Ovary (tissue), 9 donors: Measurements from ENCODE around the gene DNAH3. TPM values are rescaled to one million over a fixed set of nuclear protein-coding genes. Genes with fewer than 3 reads are reported as not detected.

ENCODE experiments used
- DNase-seq, 5 donors: peaks; one replicate each; pipeline ENCODE4 v3.0.0-alpha.2; 2019 to 2020
- H3K27ac ChIP-seq, 2 donors: fragments of 200-600 bp; one replicate each; pipeline versions ENCODE4 v1.5.1 to v1.8.0; 2019 to 2022
- H3K27me3 ChIP-seq: fragments of 200-600 bp; one replicate; pipeline ENCODE4 v1.8.0; 2022
- H3K36me3 ChIP-seq: fragments of 200-600 bp; sonication (generic); one replicate; pipeline ENCODE4 v1.5.1; 2019
- H3K4me1 ChIP-seq: one replicate; pipeline ENCODE4 v1.8.1; 2013; ENCODE audit warnings: mild to moderate bottlenecking, moderate library complexity; ENCODE audit not compliant: insufficient read depth
- H3K4me3 ChIP-seq: fragments of 200-600 bp; sonication (generic); one replicate; pipeline ENCODE4 v1.5.1; 2017
- H3K9me3 ChIP-seq, 2 donors: fragments of 200-600 bp in 1 of 2; sonication (generic) in 1 of 2; one replicate each; pipeline versions ENCODE4 v1.5.1 to v1.8.1; 2013 to 2019; ENCODE audit warnings: mild to moderate bottlenecking in 1 of 2, moderate library complexity in 1 of 2
- EP300 ChIP-seq: sonication (generic); formaldehyde crosslinking; IDR thresholded peaks from one replicate; pipeline ENCODE4 v1.6.1; 2017; ENCODE audit warnings: antibody characterized with exemption
- POLR2A ChIP-seq: fragments of 450-650 bp; IDR thresholded peaks from one replicate; pipeline ENCODE4 v1.6.1; 2017; ENCODE audit warnings: antibody characterized with exemption, mild to moderate bottlenecking, moderate library complexity
- WGBS, 3 donors: extraction: QIAGEN DNeasy Blood & Tissue Kit in 1 of 3; methylation state at CpG; one replicate each; pipeline versions ENCODE4 v1.1.5 to v1.1.7; 2013 to 2017; 5-methylcytosine and 5-hydroxymethylcytosine counted together
- intact Hi-C, 4 donors: fragments of 100-400 bp; cut with DNase I; formaldehyde crosslinking; loops; one replicate each; pipeline versions ENCODE4 v1.11.0 to v1.15.1; 2022 to 2023
- polyA plus RNA-seq, 2 donors: library from polyadenylated mRNA; stranded (reverse); fragments of 200-250 nt in 1 of 2; fragments of 350-450 nt in 1 of 2; fragmentation: Illumina TruSeq in 1 of 2; extraction: RNeasy Lipid Tissue Mini Kit (QIAGEN cat#74804) in 1 of 2; gene quantifications; one replicate each; pipeline ENCODE4 v1.2.3, GENCODE V29; 2013 to 2014
- total RNA-seq, 7 donors: library from RNA; depleted of rRNA in 2 of 7; stranded (reverse); fragments of >200 nt in 2 of 7; fragmentation: NEBNext Ultra II Directional in 3 of 7; extraction: Animal tissue kit (Norgen Biotek cat#: 25700) in 3 of 7; gene quantifications; one replicate each; pipeline versions ENCODE4 v1.1.0 to v1.2.4, GENCODE V29; 2016 to 2023
- TF ChIP-seq, protein P1 (sequence below), 3 donors: fragments of 450-650 bp in 2 of 3; fragments of 200-600 bp in 1 of 3; IDR thresholded peaks; one replicate each; pipeline versions ENCODE4 v1.5.1 to v1.8.0; 2016 to 2022; ENCODE audit warnings: antibody characterized with exemption in 3 of 3, mild to moderate bottlenecking in 1 of 3
- donor health status: DM: no; HTN: no; CAD: no; lungs with moderate emphysema.
- donor health status: DM: no; HTN: no; CAD: no.
- donor health status: Bipolar disorder and iron deficiency.
- donor health status: DM: yes; HTN: yes; CAD: no.
- donor health status: DM: no; HTN: no; CAD: no.
- donor health status: DM: yes; HTN: yes; CAD: no.

Gene DNAH3
- total and polyA plus RNA-seq, 9 donors, result 0.05 to 12.1 (median 0.95) TPM; not detected in 1

DNA sequence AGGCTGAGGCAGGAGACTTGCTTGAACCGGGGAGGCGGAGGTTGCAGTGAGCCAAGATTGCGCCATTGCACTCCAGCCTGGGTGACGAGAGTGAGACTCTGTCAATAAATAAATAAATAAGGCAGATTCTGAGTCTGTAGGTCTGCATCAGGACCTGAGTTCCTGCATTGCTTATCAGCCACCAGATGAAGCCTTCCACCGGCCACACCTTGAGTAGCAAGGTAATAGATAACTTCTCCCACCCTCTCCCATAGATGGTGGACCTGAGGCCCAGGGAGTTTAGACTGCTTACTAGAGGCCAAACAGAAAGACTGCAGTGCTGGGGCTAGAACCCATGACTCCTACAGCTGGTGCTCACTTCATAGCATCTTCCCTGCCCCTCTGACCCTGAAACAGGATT lies 38.7 kb upstream of the DNAH3 start:
- Histone ChIP-seq H3K9me3 (no peaks in the 10 kb centered on the region), H3K4me1 (peaks cover 2% of the 10 kb centered on the region), H3K27me3 (no peaks in the 10 kb centered on the region), H3K4me3 (no peak overlapping the region), H3K27ac (no peak overlapping the region), H3K36me3 (no peaks in the 10 kb centered on the region)
- intact Hi-C loops, result no loop called here
- WGBS, 3 donors, result 73 to 82% (median 80%) methylated on average over 5 of the region's 5 CpGs
- no peak for DNase-seq
- TF ChIP-seq, protein P1, sequence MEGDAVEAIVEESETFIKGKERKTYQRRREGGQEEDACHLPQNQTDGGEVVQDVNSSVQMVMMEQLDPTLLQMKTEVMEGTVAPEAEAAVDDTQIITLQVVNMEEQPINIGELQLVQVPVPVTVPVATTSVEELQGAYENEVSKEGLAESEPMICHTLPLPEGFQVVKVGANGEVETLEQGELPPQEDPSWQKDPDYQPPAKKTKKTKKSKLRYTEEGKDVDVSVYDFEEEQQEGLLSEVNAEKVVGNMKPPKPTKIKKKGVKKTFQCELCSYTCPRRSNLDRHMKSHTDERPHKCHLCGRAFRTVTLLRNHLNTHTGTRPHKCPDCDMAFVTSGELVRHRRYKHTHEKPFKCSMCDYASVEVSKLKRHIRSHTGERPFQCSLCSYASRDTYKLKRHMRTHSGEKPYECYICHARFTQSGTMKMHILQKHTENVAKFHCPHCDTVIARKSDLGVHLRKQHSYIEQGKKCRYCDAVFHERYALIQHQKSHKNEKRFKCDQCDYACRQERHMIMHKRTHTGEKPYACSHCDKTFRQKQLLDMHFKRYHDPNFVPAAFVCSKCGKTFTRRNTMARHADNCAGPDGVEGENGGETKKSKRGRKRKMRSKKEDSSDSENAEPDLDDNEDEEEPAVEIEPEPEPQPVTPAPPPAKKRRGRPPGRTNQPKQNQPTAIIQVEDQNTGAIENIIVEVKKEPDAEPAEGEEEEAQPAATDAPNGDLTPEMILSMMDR (IDR thresholded peaks at IDR 0.05), result no peak
- TF ChIP-seq EP300, result no peak
- TF ChIP-seq POLR2A, result no peak

DNA sequence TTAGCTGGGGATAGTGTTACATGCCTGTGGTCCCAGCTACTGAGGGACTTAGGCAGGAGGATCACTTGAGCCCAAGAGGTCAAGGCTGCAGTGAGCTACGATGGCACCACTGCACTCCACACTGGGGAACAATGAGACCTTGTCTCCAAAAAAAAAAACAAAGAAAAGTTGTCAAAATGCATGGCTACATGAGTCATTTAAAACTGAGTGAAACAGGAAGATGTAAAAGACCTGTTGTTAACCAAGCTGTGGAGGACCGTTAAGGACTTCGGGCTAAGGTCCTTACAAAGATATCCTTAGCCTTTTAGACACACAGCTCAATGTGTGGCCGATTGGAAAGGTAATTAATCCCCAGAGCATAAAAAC lies 35.7 kb upstream of the DNAH3 start:
- Histone ChIP-seq H3K4me1 (peaks cover 2% of the 10 kb centered on the region), H3K27ac (no peak overlapping the region), H3K4me3 (no peak overlapping the region), H3K36me3 (no peaks in the 10 kb centered on the region), H3K9me3 (no peaks in the 10 kb centered on the region), H3K27me3 (no peaks in the 10 kb centered on the region)
- DNase-seq, result no peak
- 63 to 74% (median 67%) methylated on average over 4 of the region's 4 CpGs for WGBS, 3 donors
- TF ChIP-seq, protein P1 (IDR thresholded peaks at IDR 0.05), result no peak
- no peak for TF ChIP-seq EP300
- no peak for TF ChIP-seq POLR2A
- intact Hi-C loops, result loop anchor here in 1 of 4 donors (2.0 kb wide), 1 partner anchor 114 kb away; no protein-coding TSS in a partner anchor

DNA sequence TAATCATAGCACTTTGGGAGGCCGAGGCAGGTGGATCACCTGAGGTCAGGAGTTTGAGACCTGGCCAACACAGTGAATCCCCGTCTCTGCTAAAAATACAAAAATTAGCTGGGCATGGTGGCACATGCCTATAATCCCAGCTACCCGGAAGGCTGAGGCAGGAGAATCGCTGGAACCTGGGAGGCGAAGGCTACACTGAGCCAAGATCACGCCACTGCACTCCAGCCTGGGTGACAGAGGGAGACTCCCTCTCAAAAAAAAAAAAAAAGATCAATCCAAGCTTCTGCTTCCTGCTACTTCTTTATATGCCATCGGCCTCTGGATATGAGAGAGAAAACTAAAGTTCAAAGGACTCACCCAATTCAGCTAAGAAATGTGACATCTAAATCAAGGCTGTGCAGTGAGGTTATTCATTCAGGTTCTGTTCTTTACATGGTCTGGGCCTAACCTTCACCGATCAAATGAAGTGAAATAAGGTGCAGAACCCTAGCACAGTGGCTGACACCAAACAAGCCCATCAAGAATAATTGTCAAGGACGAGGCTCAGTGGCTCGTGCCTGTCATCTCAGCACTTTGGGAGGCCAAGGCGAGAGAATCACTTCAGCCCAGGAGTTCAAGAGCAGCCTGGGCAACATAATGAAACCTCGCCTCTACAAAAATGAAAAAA lies 35.1 kb upstream of the DNAH3 start:
- DNase-seq, result no peak
- Histone ChIP-seq H3K4me1 (peaks cover 2% of the 10 kb centered on the region), H3K27me3 (no peaks in the 10 kb centered on the region), H3K4me3 (no peak overlapping the region), H3K36me3 (no peaks in the 10 kb centered on the region), H3K27ac (no peak overlapping the region), H3K9me3 (no peaks in the 10 kb centered on the region)
- TF ChIP-seq, protein P1 (IDR thresholded peaks at IDR 0.05), result no peak
- TF ChIP-seq POLR2A (no peak), EP300 (no peak)
- intact Hi-C loops, result loop anchor here in 1 of 4 donors (2.0 kb wide), 1 partner anchor 115 kb away; no protein-coding TSS in a partner anchor
- WGBS, 3 donors, result 87 to 89% (median 88%) methylated on average over 12 of the region's 12 CpGs

DNA sequence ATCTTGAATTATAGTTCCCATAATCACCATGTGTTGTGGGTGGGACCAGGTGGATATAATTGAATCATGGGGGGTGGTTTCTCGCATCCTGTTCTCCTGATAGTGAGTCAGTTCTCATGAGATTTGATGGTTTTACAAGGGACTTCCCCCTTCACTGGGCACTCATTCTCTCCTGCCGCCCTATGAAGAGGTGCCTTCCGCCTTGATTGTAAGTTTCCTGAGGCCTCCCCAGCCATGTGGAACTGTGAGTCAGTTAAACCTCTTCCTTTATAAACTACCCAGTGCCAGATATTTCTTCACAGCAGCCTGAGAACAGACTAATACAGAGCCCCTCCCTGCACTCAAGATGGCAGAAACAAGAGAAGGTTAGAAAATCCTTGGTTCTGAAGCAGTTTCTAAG lies 34.2 kb upstream of the DNAH3 start:
- 88 to 90% (median 89%) methylated on average over 3 of the region's 3 CpGs for WGBS, 3 donors
- Histone ChIP-seq H3K36me3 (no peaks in the 10 kb centered on the region), H3K4me1 (peaks cover 2% of the 10 kb centered on the region), H3K4me3 (no peak overlapping the region), H3K27me3 (no peaks in the 10 kb centered on the region), H3K9me3 (no peaks in the 10 kb centered on the region), H3K27ac (no peak overlapping the region)
- no peak for DNase-seq
- TF ChIP-seq POLR2A (no peak), EP300 (no peak)
- TF ChIP-seq, protein P1 (IDR thresholded peaks at IDR 0.05), result no peak
- intact Hi-C loops, result no loop called here
